DOHH2 (cell line): Measurements from ENCODE around the gene PDE8A.

Experiments
- H3F3A ChIP-seq: fragments of 200-600 bp; sonication (generic), shearing (Covaris generic); 2 replicates; pipeline ENCODE4 v1.6.0; 2016; ENCODE audit warnings: antibody characterized with exemption, mild to moderate bottlenecking; ENCODE audit not compliant: control insufficient read depth, insufficient read depth
- H3K27ac ChIP-seq: fragments of 200-600 bp; sonication (generic); 2 replicates; pipeline ENCODE4 v1.5.1; 2014; ENCODE audit warnings: low read depth, mild to moderate bottlenecking, low read length, moderate library complexity
- H3K27me3 ChIP-seq: fragments of 200-600 bp; sonication (generic); 2 replicates; pipeline ENCODE4 v1.6.1; 2014; ENCODE audit warnings: mild to moderate bottlenecking, low read length, mixed read lengths; ENCODE audit not compliant: control insufficient read depth
- H3K36me3 ChIP-seq: fragments of 200-600 bp; sonication (generic); 2 replicates; pipeline ENCODE4 v1.6.1; 2014; ENCODE audit warnings: mild to moderate bottlenecking, low read length, moderate library complexity, mixed read lengths; ENCODE audit not compliant: control insufficient read depth
- H3K4me1 ChIP-seq: fragments of 200-600 bp; sonication (generic); 2 replicates; pipeline ENCODE4 v1.6.1; 2014; ENCODE audit warnings: mild to moderate bottlenecking, low read length, mixed read lengths; ENCODE audit not compliant: control insufficient read depth
- H3K4me2 ChIP-seq: fragments of 200-600 bp; sonication (generic); 2 replicates; pipeline ENCODE4 v1.6.0; 2014; ENCODE audit warnings: mild to moderate bottlenecking, low read length, moderate library complexity
- H3K4me3 ChIP-seq: fragments of 200-600 bp; sonication (generic); 2 replicates; pipeline ENCODE4 v1.5.1; 2014; ENCODE audit warnings: mild to moderate bottlenecking, low read length, mixed read lengths
- H3K79me2 ChIP-seq: fragments of 200-600 bp; sonication (generic); 2 replicates; pipeline ENCODE4 v1.6.1; 2014; ENCODE audit warnings: mild to moderate bottlenecking, low read length, mixed read lengths; ENCODE audit not compliant: control insufficient read depth
- H3K9me2 ChIP-seq: fragments of 200-600 bp; sonication (generic); replicated peaks from 2 replicates; pipeline ENCODE4 v1.6.1; 2014; ENCODE audit warnings: mild to moderate bottlenecking, low read length, mixed read lengths; ENCODE audit not compliant: control insufficient read depth
- H3K9me3 ChIP-seq: fragments of 200-600 bp; sonication (generic); 2 replicates; pipeline ENCODE4 v1.6.1; 2014; ENCODE audit warnings: antibody characterized with exemption, low read length, mixed read lengths; ENCODE audit not compliant: control insufficient read depth, insufficient read depth
- H4K20me1 ChIP-seq: fragments of 200-600 bp; sonication (generic); 2 replicates; pipeline ENCODE4 v1.6.0; 2014; ENCODE audit warnings: low read depth, mild to moderate bottlenecking, antibody characterized with exemption, low read length, moderate library complexity; ENCODE audit not compliant: control insufficient read depth, insufficient read depth
- EZH2phosphoT487 ChIP-seq: fragments of 200-600 bp; sonication (generic); IDR thresholded peaks from 2 replicates; pipeline ENCODE4 v1.6.1; 2017; ENCODE audit warnings: borderline replicate concordance, mild to moderate bottlenecking, antibody characterized with exemption, low read length, moderate library complexity, mixed read lengths
- TF ChIP-seq, protein P1 (sequence below): fragments of 200-600 bp; sonication (generic); IDR thresholded peaks from one replicate; pipeline ENCODE4 v1.5.1; 2014; ENCODE audit warnings: antibody characterized with exemption, mild to moderate bottlenecking, low read depth, low read length; ENCODE audit not compliant: poor library complexity, severe bottlenecking

Gene PDE8A

DNA sequence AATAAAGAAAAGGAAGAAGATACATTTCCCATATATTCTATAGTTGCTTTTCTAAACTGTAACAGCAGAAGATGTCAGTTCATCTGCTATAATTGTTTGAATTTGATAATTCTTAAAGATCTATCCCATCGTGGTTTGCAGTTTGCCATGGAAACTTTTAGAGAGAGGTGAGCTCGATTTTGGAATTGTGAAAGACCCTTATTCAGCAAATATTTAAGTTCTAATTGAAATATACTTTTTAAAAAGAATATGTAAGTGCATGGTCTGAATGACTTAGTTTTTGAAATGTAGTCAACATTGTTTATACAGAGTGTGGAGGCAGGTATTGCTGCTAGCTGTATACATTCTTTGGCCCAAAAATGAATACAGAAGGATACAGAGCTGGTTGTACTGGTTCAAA, 127.7 kb downstream of the PDE8A start:
- Histone ChIP-seq H4K20me1 (no peaks in the 10 kb centered on the region), H3K4me2 (no peak overlapping the region), H3K27ac (no peak overlapping the region), H3K9me3 (no peaks in the 10 kb centered on the region), H3K9me2 (no peaks in the 10 kb centered on the region), H3K79me2 (no peaks in the 10 kb centered on the region), H3K4me3 (no peak overlapping the region), H3K27me3 (no peaks in the 10 kb centered on the region), H3K4me1 (no peaks in the 10 kb centered on the region), H3K36me3 (no peaks in the 10 kb centered on the region), H3F3A (no peaks in the 10 kb centered on the region)
- no peak for TF ChIP-seq EZH2phosphoT487
- TF ChIP-seq, protein P1, sequence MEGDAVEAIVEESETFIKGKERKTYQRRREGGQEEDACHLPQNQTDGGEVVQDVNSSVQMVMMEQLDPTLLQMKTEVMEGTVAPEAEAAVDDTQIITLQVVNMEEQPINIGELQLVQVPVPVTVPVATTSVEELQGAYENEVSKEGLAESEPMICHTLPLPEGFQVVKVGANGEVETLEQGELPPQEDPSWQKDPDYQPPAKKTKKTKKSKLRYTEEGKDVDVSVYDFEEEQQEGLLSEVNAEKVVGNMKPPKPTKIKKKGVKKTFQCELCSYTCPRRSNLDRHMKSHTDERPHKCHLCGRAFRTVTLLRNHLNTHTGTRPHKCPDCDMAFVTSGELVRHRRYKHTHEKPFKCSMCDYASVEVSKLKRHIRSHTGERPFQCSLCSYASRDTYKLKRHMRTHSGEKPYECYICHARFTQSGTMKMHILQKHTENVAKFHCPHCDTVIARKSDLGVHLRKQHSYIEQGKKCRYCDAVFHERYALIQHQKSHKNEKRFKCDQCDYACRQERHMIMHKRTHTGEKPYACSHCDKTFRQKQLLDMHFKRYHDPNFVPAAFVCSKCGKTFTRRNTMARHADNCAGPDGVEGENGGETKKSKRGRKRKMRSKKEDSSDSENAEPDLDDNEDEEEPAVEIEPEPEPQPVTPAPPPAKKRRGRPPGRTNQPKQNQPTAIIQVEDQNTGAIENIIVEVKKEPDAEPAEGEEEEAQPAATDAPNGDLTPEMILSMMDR, result no peak

- TF ChIP-seq, protein P1, result no peak
- TF ChIP-seq EZH2phosphoT487, result no peak
- no peaks in the 10 kb centered on the region for H3K9me2 ChIP-seq
- no peaks in the 10 kb centered on the region for H3K79me2 ChIP-seq
- no peak overlapping the region for H3K4me3 ChIP-seq
- no peaks in the 10 kb centered on the region for H3F3A ChIP-seq
- H4K20me1 ChIP-seq, result no peaks in the 10 kb centered on the region
- no peaks in the 10 kb centered on the region for H3K9me3 ChIP-seq
- no peak overlapping the region for H3K4me2 ChIP-seq
- H3K27ac ChIP-seq, result no peak overlapping the region
- no peaks in the 10 kb centered on the region for H3K36me3 ChIP-seq
- no peaks in the 10 kb centered on the region for H3K4me1 ChIP-seq
- H3K27me3 ChIP-seq, result no peaks in the 10 kb centered on the region
Observed at GRCh38 chr15:85112997-85113396, 131.3 kb downstream of the PDE8A start.

DNA sequence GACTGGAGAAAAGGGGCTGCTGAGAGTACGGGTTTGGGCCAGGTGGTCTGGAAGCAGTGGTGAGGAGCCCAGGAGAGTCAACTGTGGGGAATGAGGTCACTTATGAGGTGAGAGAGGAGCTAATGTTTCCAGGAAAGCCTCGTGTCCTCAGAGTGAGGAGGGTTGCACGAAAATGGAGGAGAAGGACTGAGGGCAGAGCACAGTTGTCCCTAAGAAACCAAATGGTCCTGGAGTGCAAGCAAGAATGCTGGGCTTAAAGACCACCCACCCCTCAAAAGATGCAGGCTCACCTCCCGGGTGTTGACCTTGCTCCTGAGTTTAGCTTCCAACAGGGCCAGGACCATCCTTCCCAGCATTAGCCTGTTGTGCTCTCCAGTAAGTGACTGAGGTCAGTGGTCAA, 133.2 kb downstream of the PDE8A start:
- H3K36me3 ChIP-seq, result no peaks in the 10 kb centered on the region
- no peaks in the 10 kb centered on the region for H3K27me3 ChIP-seq
- H3F3A ChIP-seq, result no peaks in the 10 kb centered on the region
- H3K79me2 ChIP-seq, result no peaks in the 10 kb centered on the region
- no peaks in the 10 kb centered on the region for H3K9me3 ChIP-seq
- no peaks in the 10 kb centered on the region for H4K20me1 ChIP-seq
- no peak overlapping the region for H3K4me3 ChIP-seq
- TF ChIP-seq, protein P1, result no peak
- no peak for TF ChIP-seq EZH2phosphoT487
- no peaks in the 10 kb centered on the region for H3K9me2 ChIP-seq
- H3K27ac ChIP-seq, result no peak overlapping the region
- no peak overlapping the region for H3K4me2 ChIP-seq
- no peaks in the 10 kb centered on the region for H3K4me1 ChIP-seq

GRCh38 chr15:85116066-85116465, 134.4 kb downstream of the PDE8A start:
- H3K79me2 ChIP-seq, result no peaks in the 10 kb centered on the region
- no peak overlapping the region for H3K27ac ChIP-seq
- H3K4me3 ChIP-seq, result no peak overlapping the region
- TF ChIP-seq, protein P1, result no peak
- TF ChIP-seq EZH2phosphoT487, result no peak
- H3K36me3 ChIP-seq, result no peaks in the 10 kb centered on the region
- H4K20me1 ChIP-seq, result no peaks in the 10 kb centered on the region
- H3K27me3 ChIP-seq, result no peaks in the 10 kb centered on the region
- H3K9me2 ChIP-seq, result no peaks in the 10 kb centered on the region
- H3F3A ChIP-seq, result no peaks in the 10 kb centered on the region
- no peaks in the 10 kb centered on the region for H3K4me1 ChIP-seq
- H3K4me2 ChIP-seq, result no peak overlapping the region
- no peaks in the 10 kb centered on the region for H3K9me3 ChIP-seq
